H1 (cell line): ENCODE data around the gene NLRP1. TPM values are rescaled to one million over a fixed set of nuclear protein-coding genes. Genes with fewer than 3 reads are reported as not detected.

Experiments
- CTCF ChIA-PET: fragments of 300-600 bp; sonication (Branson Sonifier 250); formaldehyde crosslinking; loops from one replicate; lab custom pipeline; 2021; ENCODE audit not compliant: partially characterized antibody; lab: Charles Lee
- POLR2A ChIA-PET: fragments of 300-600 bp; sonication (Branson Sonifier 250); formaldehyde crosslinking; loops from one replicate; lab custom pipeline; 2021; ENCODE audit warnings: inconsistent platforms; ENCODE audit not compliant: partially characterized antibody; lab: Charles Lee
- DNase-seq, 2 experiments: peaks; one replicate each; pipeline versions ENCODE4 v3.0.0 to v3.0.0-alpha.2; 2010 to 2022; ENCODE audit warnings: low spot score in 2 of 2, low read depth in 1 of 2, mixed read lengths in 1 of 2
- FAIRE-seq: peaks from 2 replicates; lab custom pipeline; 2011; peaks lifted over from hg19 to GRCh38; lab: Jason Lieb, UNC
- H2AFZ ChIP-seq: 2 replicates; pipeline ENCODE4 v1.8.1; 2012; ENCODE audit warnings: low read length, inconsistent platforms
- H2AK5ac ChIP-seq: 2 replicates; pipeline ENCODE4 v1.6.1; 2013; ENCODE audit warnings: low read depth, low read length
- H2BK120ac ChIP-seq: replicated peaks from 2 replicates; pipeline ENCODE3; 2013; ENCODE audit warnings: low read depth, low read length, inconsistent platforms
- H2BK12ac ChIP-seq: 2 replicates; pipeline ENCODE4 v1.6.1; 2013; ENCODE audit warnings: low read depth, low read length
- H2BK15ac ChIP-seq: 2 replicates; pipeline ENCODE4 v1.6.1; 2013; ENCODE audit warnings: low read length
- H2BK20ac ChIP-seq: 2 replicates; pipeline ENCODE4 v1.6.1; 2013; ENCODE audit warnings: low read length
- H2BK5ac ChIP-seq: 2 replicates; pipeline ENCODE4 v1.6.1; 2013; ENCODE audit warnings: low read depth, low read length
- H3K14ac ChIP-seq: 2 replicates; pipeline ENCODE4 v1.6.1; 2013; ENCODE audit warnings: inconsistent platforms; ENCODE audit not compliant: insufficient read length
- H3K18ac ChIP-seq: 2 replicates; pipeline ENCODE4 v1.6.1; 2013; ENCODE audit warnings: low read length; ENCODE audit errors: extremely low read depth
- H3K23ac ChIP-seq: 2 replicates; pipeline ENCODE4 v1.6.1; 2013; ENCODE audit warnings: inconsistent platforms; ENCODE audit not compliant: insufficient read length
- H3K23me2 ChIP-seq: 2 replicates; pipeline ENCODE4 v1.6.1; 2013; ENCODE audit warnings: low read depth, low read length
- H3K27ac ChIP-seq: 2 replicates; pipeline ENCODE4 v1.6.1; 2011; ENCODE audit warnings: low read depth, low read length, inconsistent platforms
- H3K27me3 ChIP-seq, 4 experiments: replicated peaks in 1 of 4; 1 replicate in 1 of 4; 2 replicates in 3 of 4; pipeline versions ENCODE4 v1.6.1 to v1.8.1; 2011 to 2013; ENCODE audit warnings: low read length in 3 of 4, mild to moderate bottlenecking in 3 of 4, inconsistent platforms in 2 of 4, mixed read lengths in 2 of 4, moderate library complexity in 1 of 4; ENCODE audit not compliant: control insufficient read depth in 3 of 4, insufficient read depth in 3 of 4; ENCODE audit errors: extremely low read depth in 1 of 4
- H3K36me3 ChIP-seq, 4 experiments: 2 replicates each; pipeline versions ENCODE4 v1.6.1 to v1.8.1; 2011 to 2013; ENCODE audit warnings: mild to moderate bottlenecking in 4 of 4, low read length in 3 of 4, moderate library complexity in 2 of 4, control low read depth in 1 of 4, inconsistent platforms in 1 of 4; ENCODE audit not compliant: insufficient read depth in 4 of 4, control insufficient read depth in 2 of 4
- H3K4ac ChIP-seq: replicated peaks from 2 replicates; pipeline ENCODE3; 2013; ENCODE audit warnings: low read length, low read depth, mixed read lengths, inconsistent platforms; ENCODE audit not compliant: insufficient read length
- H3K4me1 ChIP-seq, 4 experiments: replicated peaks in 1 of 4; 1 replicate in 1 of 4; 2 replicates in 3 of 4; pipeline versions ENCODE4 v1.6.1 to v1.8.1; 2011 to 2013; ENCODE audit warnings: low read length in 3 of 4, inconsistent platforms in 2 of 4, mixed read lengths in 1 of 4; ENCODE audit not compliant: insufficient read depth in 4 of 4, control insufficient read depth in 3 of 4
- H3K4me2 ChIP-seq, 2 experiments: 2 replicates each; pipeline versions ENCODE4 v1.6.1 to v1.8.1; 2011 to 2013; ENCODE audit warnings: low read depth in 2 of 2, low read length in 2 of 2, control low read depth in 1 of 2, inconsistent platforms in 1 of 2, mild to moderate bottlenecking in 1 of 2; ENCODE audit not compliant: insufficient read depth in 1 of 2
- H3K4me3 ChIP-seq, 4 experiments: fragments of 200-600, 300-600 bp in 1 of 4; sonication (generic), shearing (Covaris generic), sonication (Bioruptor Twin) in 1 of 4; 2 replicates each; pipeline versions ENCODE4 v1.5.1 to v1.8.1; 2011 to 2016; ENCODE audit warnings: low read length in 4 of 4, low read depth in 3 of 4, control low read depth in 2 of 4, inconsistent platforms in 2 of 4, mild to moderate bottlenecking in 2 of 4, mixed read lengths in 1 of 4, moderate library complexity in 1 of 4; ENCODE audit not compliant: insufficient read depth in 2 of 4; ENCODE audit errors: extremely low read depth in 1 of 4
- H3K56ac ChIP-seq: replicated peaks from 2 replicates; pipeline ENCODE3; 2013; ENCODE audit warnings: low read depth, mild to moderate bottlenecking, mixed read lengths, low read length, inconsistent platforms; ENCODE audit not compliant: insufficient read length
- H3K79me1 ChIP-seq: 2 replicates; pipeline ENCODE4 v1.6.1; 2013; ENCODE audit warnings: low read depth, low read length, control low read depth
- H3K79me2 ChIP-seq, 2 experiments: 2 replicates each; pipeline versions ENCODE4 v1.6.1 to v1.8.1; 2012 to 2013; ENCODE audit warnings: low read length in 2 of 2, mild to moderate bottlenecking in 2 of 2, inconsistent platforms in 1 of 2; ENCODE audit not compliant: insufficient read depth in 2 of 2, control insufficient read depth in 1 of 2
- H3K9ac ChIP-seq, 4 experiments: replicated peaks in 1 of 4; 1 replicate in 1 of 4; 2 replicates in 3 of 4; pipeline versions ENCODE4 v1.6.1 to v1.8.1; 2011 to 2013; ENCODE audit warnings: low read depth in 3 of 4, low read length in 3 of 4, control low read depth in 2 of 4, mild to moderate bottlenecking in 2 of 4, moderate library complexity in 2 of 4, inconsistent platforms in 1 of 4; ENCODE audit errors: extremely low read depth in 1 of 4
- H3K9me3 ChIP-seq, 2 experiments: 2 replicates each; pipeline versions ENCODE4 v1.6.1 to v1.8.1; 2012 to 2013; ENCODE audit warnings: mild to moderate bottlenecking in 2 of 2, moderate library complexity in 2 of 2, control low read depth in 1 of 2, inconsistent platforms in 1 of 2, low read depth in 1 of 2, low read length in 1 of 2, mixed read lengths in 1 of 2; ENCODE audit not compliant: insufficient read depth in 2 of 2
- H4K20me1 ChIP-seq, 2 experiments: replicated peaks in 1 of 2; 2 replicates each; pipeline versions ENCODE3 to v1.8.1; 2011 to 2013; ENCODE audit warnings: inconsistent platforms in 2 of 2, low read length in 2 of 2, mild to moderate bottlenecking in 1 of 2; ENCODE audit not compliant: insufficient read depth in 2 of 2, control insufficient read depth in 1 of 2
- H4K5ac ChIP-seq: 2 replicates; pipeline ENCODE4 v1.6.1; 2013; ENCODE audit warnings: low read length, low read depth, mixed read lengths, inconsistent platforms; ENCODE audit not compliant: insufficient read length
- H4K8ac ChIP-seq: 2 replicates; pipeline ENCODE4 v1.8.0; 2013; ENCODE audit warnings: mild to moderate bottlenecking, moderate library complexity, low read length, inconsistent platforms; ENCODE audit not compliant: insufficient read depth; ENCODE audit errors: extremely low read depth
- H4K91ac ChIP-seq: replicated peaks from 2 replicates; pipeline ENCODE3; 2013; ENCODE audit warnings: low read length, mixed read lengths, inconsistent platforms; ENCODE audit not compliant: insufficient read length
- CBX5 ChIP-seq: fragments of 300-800, 300-1000 bp; sonication (generic); IDR thresholded peaks from 2 replicates; pipeline ENCODE4 v1.7.1; 2016; ENCODE audit warnings: antibody characterized with exemption, low read length, low read depth
- EP300 ChIP-seq, 2 experiments: IDR thresholded peaks; 1 replicate in 1 of 2; 2 replicates in 1 of 2; pipeline ENCODE4 v1.6.1; 2011 to 2012; ENCODE audit warnings: low read depth in 2 of 2, low read length in 2 of 2, mild to moderate bottlenecking in 2 of 2, borderline replicate concordance in 1 of 2, inconsistent platforms in 1 of 2, moderate library complexity in 1 of 2
- GABPA ChIP-seq: IDR thresholded peaks from 2 replicates; pipeline ENCODE4 v1.6.1; 2011; ENCODE audit warnings: mild to moderate bottlenecking, low read length, moderate library complexity, borderline replicate concordance; ENCODE audit not compliant: insufficient read depth
- HDAC2 ChIP-seq, 2 experiments: fragments of 300-600 bp in 1 of 2; sonication (generic) in 1 of 2; IDR thresholded peaks; 2 replicates each; pipeline ENCODE4 v1.6.1; 2011 to 2012; ENCODE audit warnings: low read depth in 2 of 2, low read length in 2 of 2, mild to moderate bottlenecking in 2 of 2, moderate library complexity in 2 of 2, borderline replicate concordance in 1 of 2, inconsistent platforms in 1 of 2
- JUN ChIP-seq: IDR thresholded peaks from 2 replicates; pipeline ENCODE4 v1.6.1; 2011; ENCODE audit warnings: low read depth, mild to moderate bottlenecking, improper control_type of control experiment, low read length
- JUND ChIP-seq: IDR thresholded peaks from 2 replicates; pipeline ENCODE4 v1.6.1; 2011; ENCODE audit warnings: mild to moderate bottlenecking, improper control_type of control experiment, low read length
- KDM4A ChIP-seq: IDR thresholded peaks from one replicate; pipeline ENCODE4 v1.7.1; 2012; ENCODE audit warnings: low read depth, mild to moderate bottlenecking, moderate library complexity, low read length, inconsistent platforms; ENCODE audit not compliant: severe bottlenecking
- POLR2AphosphoS5 ChIP-seq: IDR thresholded peaks from 2 replicates; pipeline ENCODE4 v1.6.1; 2011; ENCODE audit warnings: low read depth, low read length
- SP1 ChIP-seq: IDR thresholded peaks from 2 replicates; pipeline ENCODE4 v1.6.1; 2011; ENCODE audit warnings: low read depth, low read length
- TAF7 ChIP-seq: optimal IDR thresholded peaks from 2 replicates; pipeline ENCODE3; 2011; ENCODE audit warnings: low read depth, mild to moderate bottlenecking, inconsistent platforms, low read length, moderate library complexity, borderline replicate concordance
- TBP ChIP-seq: IDR thresholded peaks from 2 replicates; pipeline ENCODE4 v1.6.1; 2011; ENCODE audit warnings: low read depth, low read length, improper control_type of control experiment
- WGBS, 2 experiments: shearing (Covaris generic) in 1 of 2; methylation state at CpG; one replicate each; pipeline versions ENCODE4 v1.1.6 to v1.1.7; 2013 to 2015; ENCODE audit warnings: low lambda C conversion rate in 2 of 2, mixed read lengths in 2 of 2, inconsistent platforms in 1 of 2, low coverage in 1 of 2, missing lambda C conversion rate in 1 of 2; ENCODE audit not compliant: insufficient replicate concordance in 2 of 2, insufficient coverage in 1 of 2, insufficient read length in 1 of 2; ENCODE audit errors: extremely low coverage in 1 of 2, missing lambda C conversion rate in 1 of 2; 5-methylcytosine and 5-hydroxymethylcytosine counted together
- polyA plus RNA-seq, 7 experiments: library from polyadenylated mRNA; depleted of rRNA in 3 of 7; stranded (reverse) in 5 of 7; unstranded in 2 of 7; fragments of >200 nt in 5 of 7; fragments of 200-250 nt in 2 of 7; gene quantifications; 1 replicate in 5 of 7; 2 replicates in 1 of 7; 4 replicates in 1 of 7; pipeline versions ENCODE4 v1.2.1 to v1.2.3, GENCODE V29; 2011 to 2013; ENCODE audit warnings: missing spikeins in 2 of 7, mixed read lengths in 2 of 7
- total RNA-seq: library from RNA; stranded (reverse); fragmentation: NEBNext Ultra II Directional; extraction: Animal tissue kit (Norgen Biotek cat#: 25700); gene quantifications from 2 replicates; pipeline ENCODE4 v1.2.1, GENCODE V29; 2021

Gene NLRP1
- total and polyA plus RNA-seq, 2 of the 8 experiments (the other 6 are each of a cell fraction or from before 2014, with no cell fraction given), result 8.6 to 10.4 TPM

DNA sequence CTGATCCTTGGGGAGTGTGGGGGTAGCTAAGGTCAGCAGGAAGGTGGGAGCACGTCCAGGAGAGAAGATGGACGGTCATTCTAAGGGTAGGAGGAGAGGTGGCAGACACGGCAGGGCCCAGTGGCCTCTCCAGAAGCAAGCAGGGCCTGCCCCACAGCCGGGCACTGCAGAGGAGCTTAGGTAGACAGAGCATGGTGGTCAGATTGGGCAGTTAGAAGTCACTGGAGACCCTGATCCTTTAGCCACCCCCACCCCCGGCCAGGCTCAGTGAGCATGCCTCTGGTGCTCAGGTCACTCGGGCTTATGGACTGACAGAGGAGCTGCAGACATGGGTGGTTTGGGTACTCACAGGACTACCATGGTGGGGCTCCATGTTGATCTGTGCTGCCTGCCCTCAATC, 26.3 kb downstream of the NLRP1 start:
- Histone ChIP-seq H3K4me1 (no peaks in the 10 kb centered on the region), H3K4me3 (no peak overlapping the region), H2BK20ac (no peak overlapping the region), H2BK15ac (no peak overlapping the region), H3K79me2 (no peaks in the 10 kb centered on the region), H2BK120ac (no peak overlapping the region), H4K20me1 (no peaks in the 10 kb centered on the region), H3K4me2 (no peak overlapping the region), H4K8ac (no peak overlapping the region), H3K9me3 (no peaks in the 10 kb centered on the region), H3K27me3 (no peaks in the 10 kb centered on the region; a peak in 1 of 7 replicates), H3K23ac (no peak overlapping the region), H3K36me3 (no peaks in the 10 kb centered on the region), H3K18ac (no peak overlapping the region), H3K9ac (no peak overlapping the region), H3K56ac (no peak overlapping the region), H3K27ac (no peak overlapping the region), H4K91ac (no peak overlapping the region), H3K4ac (no peak overlapping the region), H2AFZ (no peak overlapping the region), H4K5ac (no peak overlapping the region), H2BK5ac (no peak overlapping the region), H2BK12ac (no peak overlapping the region), H3K23me2 (no peaks in the 10 kb centered on the region; the same call in 1 of the 2 replicates), H2AK5ac (no peak overlapping the region), H3K79me1 (no peaks in the 10 kb centered on the region), H3K14ac (no peak overlapping the region)
- ChIA-PET POLR2A (interaction anchor here (0.6 to 1.5 kb wide), 3 partner anchors 66 to 72 kb away, joined by 3 to 5 read pairs (median 5); partner anchors contain the start of genes DERL2 and MIS12), CTCF (interaction anchor here (1.5 to 1.6 kb wide), 2 partner anchors 13 to 148 kb away, joined by 3 to 4 read pairs; no protein-coding TSS in a partner anchor)
- 76% methylated on average over 6 of the region's 6 CpGs; no CpG with 5 or more reads in 1 of the 2 experiments for WGBS, 2 experiments
- DNase-seq, result no peak
- no peak for FAIRE-seq
- TF ChIP-seq SP1 (no peak), HDAC2 (IDR thresholded peaks at IDR 0.05; ENCODE audit: borderline replicate concordance in 1 of 2, low read depth in 2 of 2, low read length in 2 of 2) (no peak), EP300 (IDR thresholded peaks at IDR 0.05; ENCODE audit: borderline replicate concordance in 1 of 2, low read depth in 2 of 2, low read length in 2 of 2) (no peak), GABPA (no peak), JUN (no peak), TBP (no peak), CBX5 (no peak), JUND (no peak), TAF7 (no peak), POLR2AphosphoS5 (no peak), KDM4A (no peak)
